Lower leg skin (tissue), 4 donors: ENCODE results near the gene BCO2. TPM values are rescaled to one million over a fixed set of nuclear protein-coding genes. Genes with fewer than 3 reads are reported as not detected.

Experiments
- DNase-seq, 2 donors: peaks; one replicate each; pipeline ENCODE4 v3.0.0-alpha.2; 2019; ENCODE audit warnings: low spot score in 2 of 2
- H3K4me3 ChIP-seq: fragments of 200-600 bp; sonication (generic); 2 replicates; pipeline ENCODE4 v1.5.1; 2017; ENCODE audit warnings: mild to moderate bottlenecking, low read depth; ENCODE audit not compliant: poor library complexity, severe bottlenecking
- POLR2A ChIP-seq, 2 donors: fragments of 450-650 bp; IDR thresholded peaks; one replicate each; pipeline ENCODE4 v1.6.1; 2016 to 2017; ENCODE audit warnings: antibody characterized with exemption in 2 of 2, mild to moderate bottlenecking in 1 of 2, moderate library complexity in 1 of 2
- WGBS, 2 donors: methylation state at CpG; one replicate each; pipeline ENCODE4 v1.1.5; 2018; 5-methylcytosine and 5-hydroxymethylcytosine counted together
- intact Hi-C: fragments of 100-400 bp; cut with DNase I; formaldehyde crosslinking; loops from one replicate; pipeline ENCODE4 v1.15.0; 2023; ENCODE audit warnings: low total_unique reads
- total RNA-seq, 4 donors: library from RNA; depleted of rRNA; stranded (reverse); fragments of >200 nt; gene quantifications; one replicate each; pipeline ENCODE4 v1.1.0, GENCODE V29; 2016
- TF ChIP-seq, protein P1 (sequence below), 3 donors: fragments of 450-650 bp; IDR thresholded peaks; one replicate each; pipeline ENCODE4 v1.5.1; 2016; ENCODE audit warnings: antibody characterized with exemption in 3 of 3, mild to moderate bottlenecking in 3 of 3, moderate library complexity in 2 of 3

Gene BCO2
- total RNA-seq, 4 donors from 2014 or later = 0.98 to 5.7 (median 3.7) TPM

DNA sequence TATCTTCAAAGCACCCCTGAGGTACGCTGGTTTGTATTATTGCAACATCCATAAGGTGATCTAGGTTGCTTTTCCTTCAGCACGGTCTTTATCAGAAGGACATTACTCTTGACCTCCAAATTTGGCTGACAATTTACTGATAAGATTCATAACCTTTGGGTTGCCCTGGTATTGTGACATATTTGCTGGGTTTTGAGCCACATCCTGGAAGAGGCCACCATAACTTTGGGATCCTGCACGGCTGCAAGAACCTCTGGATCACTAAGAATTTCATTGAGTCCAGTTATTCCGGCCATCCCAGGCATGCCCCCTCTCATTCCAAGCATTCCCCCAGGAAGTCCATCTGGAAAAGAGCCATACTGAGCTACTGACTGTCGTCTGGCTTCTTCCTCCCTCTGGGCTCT, 91.9 kb downstream of the BCO2 start:
- DNase-seq = no peak
- TF ChIP-seq POLR2A (IDR thresholded peaks at IDR 0.05) = no peak
- TF ChIP-seq, protein P1, sequence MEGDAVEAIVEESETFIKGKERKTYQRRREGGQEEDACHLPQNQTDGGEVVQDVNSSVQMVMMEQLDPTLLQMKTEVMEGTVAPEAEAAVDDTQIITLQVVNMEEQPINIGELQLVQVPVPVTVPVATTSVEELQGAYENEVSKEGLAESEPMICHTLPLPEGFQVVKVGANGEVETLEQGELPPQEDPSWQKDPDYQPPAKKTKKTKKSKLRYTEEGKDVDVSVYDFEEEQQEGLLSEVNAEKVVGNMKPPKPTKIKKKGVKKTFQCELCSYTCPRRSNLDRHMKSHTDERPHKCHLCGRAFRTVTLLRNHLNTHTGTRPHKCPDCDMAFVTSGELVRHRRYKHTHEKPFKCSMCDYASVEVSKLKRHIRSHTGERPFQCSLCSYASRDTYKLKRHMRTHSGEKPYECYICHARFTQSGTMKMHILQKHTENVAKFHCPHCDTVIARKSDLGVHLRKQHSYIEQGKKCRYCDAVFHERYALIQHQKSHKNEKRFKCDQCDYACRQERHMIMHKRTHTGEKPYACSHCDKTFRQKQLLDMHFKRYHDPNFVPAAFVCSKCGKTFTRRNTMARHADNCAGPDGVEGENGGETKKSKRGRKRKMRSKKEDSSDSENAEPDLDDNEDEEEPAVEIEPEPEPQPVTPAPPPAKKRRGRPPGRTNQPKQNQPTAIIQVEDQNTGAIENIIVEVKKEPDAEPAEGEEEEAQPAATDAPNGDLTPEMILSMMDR (IDR thresholded peaks at IDR 0.05) = no peak
- intact Hi-C loops = no loop called here
- WGBS, 2 donors = 71 to 76% methylated on average over 5 of the region's 5 CpGs
- no peak overlapping the region for H3K4me3 ChIP-seq

DNA sequence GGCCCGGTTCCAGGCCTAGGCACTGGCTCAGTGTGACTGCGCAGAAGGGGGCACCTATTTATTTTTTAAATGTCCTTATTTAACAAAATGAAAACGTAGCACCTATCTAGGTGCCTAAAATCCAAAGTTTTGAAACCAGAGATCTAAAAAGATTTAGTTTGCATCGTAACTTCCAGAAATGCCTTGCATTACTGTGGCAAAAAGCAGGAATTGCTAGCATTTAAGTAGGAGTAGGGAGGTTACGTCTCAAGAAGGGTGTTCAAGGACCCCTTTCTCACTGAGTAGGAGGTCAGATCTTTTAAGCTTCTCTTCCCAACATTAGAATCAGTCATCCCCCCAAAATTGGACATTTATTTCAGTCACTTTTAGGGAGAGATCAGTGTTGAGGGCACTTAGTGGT, 93.1 kb downstream of the BCO2 start:
- TF ChIP-seq, protein P1 (IDR thresholded peaks at IDR 0.05) = no peak
- no peak for TF ChIP-seq POLR2A (IDR thresholded peaks at IDR 0.05)
- 80 to 88% methylated on average over 5 of the region's 5 CpGs for WGBS, 2 donors
- intact Hi-C loops = loop anchor here (2.0 kb wide), 1 partner anchor 24 kb away; no protein-coding TSS in a partner anchor
- DNase-seq = no peak
- no peak overlapping the region for H3K4me3 ChIP-seq

Other genes with a start within 250 kb of the BCO2 start
- 10 to 100 TPM; 13.6 to 21.5 (median 20.3) TPM for gene DIXDC1, start 238.2 kb upstream of the BCO2 start, total RNA-seq
- 10 to 100 TPM; 18.1 to 32.1 (median 23.8) TPM for gene DLAT, start 150.1 kb upstream of the BCO2 start, total RNA-seq
- 1 to 10 TPM in 2 of 4 donors, under 1 TPM in 2; 0.38 to 2.4 (median 0.90) TPM for gene PIH1D2, start 101.5 kb upstream of the BCO2 start, total RNA-seq
- gene NKAPD1, start 101.2 kb upstream of the BCO2 start, total RNA-seq = 10 to 100 TPM in 3 of 4 donors, 1 to 10 TPM in 1; 8.5 to 15.6 (median 12.3) TPM
- 10 to 100 TPM; 12.4 to 49.0 (median 29.9) TPM for gene TIMM8B, start 88.8 kb upstream of the BCO2 start, total RNA-seq
- 100 to 1,000 TPM in 2 of 4 donors, 10 to 100 TPM in 2; 60.9 to 142 (median 98.9) TPM for gene SDHD, start 88.6 kb upstream of the BCO2 start, total RNA-seq
- gene IL18, start 11.4 kb upstream of the BCO2 start, total RNA-seq = 100 to 1,000 TPM; 231 to 331 (median 297) TPM
- under 1 TPM in 2 of 4 donors, not detected in 2; 0.22 to 0.75 TPM for gene TEX12, start 8.1 kb upstream of the BCO2 start, total RNA-seq
- gene PTS, start 50.9 kb downstream of the BCO2 start, total RNA-seq = 10 to 100 TPM; 17.0 to 37.2 (median 22.4) TPM
- not detected for gene PLET1, start 85.3 kb downstream of the BCO2 start, total RNA-seq